ENCODE measurements around the gene NAGK. TPM values are rescaled to one million over a fixed set of nuclear protein-coding genes. Genes with fewer than 3 reads are reported as not detected.
"Not testable (repeated sequence)": the region's sequence is repeated elsewhere in the genome, so short reads cannot be mapped to it uniquely, and the experiment has no call there.

The NAGK gene
- total RNA-seq, 1 donor from 2014 or later, result 46.2 TPM

DNA sequence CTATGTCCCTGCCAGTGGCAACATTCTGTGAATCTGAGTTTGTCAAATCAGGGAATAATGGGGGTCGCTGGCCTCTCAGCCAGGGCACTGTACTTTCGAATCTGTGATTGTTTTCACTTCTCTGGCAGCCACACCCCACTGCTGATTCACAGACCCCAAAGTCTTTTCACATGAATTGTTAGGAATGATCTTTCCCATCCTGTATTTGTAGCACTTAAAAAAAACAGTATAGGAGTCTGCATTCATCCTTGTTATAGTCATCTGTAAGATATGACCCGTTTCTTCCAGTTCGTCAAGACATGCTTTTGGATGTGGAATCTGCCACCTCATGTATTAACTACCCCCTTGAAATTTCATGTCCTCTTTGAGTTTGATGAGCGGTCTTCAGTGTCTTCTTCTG is 928 bp downstream of the NAGK start:
- DNase-seq (ENCODE audit: low read depth), result no peak

DNA sequence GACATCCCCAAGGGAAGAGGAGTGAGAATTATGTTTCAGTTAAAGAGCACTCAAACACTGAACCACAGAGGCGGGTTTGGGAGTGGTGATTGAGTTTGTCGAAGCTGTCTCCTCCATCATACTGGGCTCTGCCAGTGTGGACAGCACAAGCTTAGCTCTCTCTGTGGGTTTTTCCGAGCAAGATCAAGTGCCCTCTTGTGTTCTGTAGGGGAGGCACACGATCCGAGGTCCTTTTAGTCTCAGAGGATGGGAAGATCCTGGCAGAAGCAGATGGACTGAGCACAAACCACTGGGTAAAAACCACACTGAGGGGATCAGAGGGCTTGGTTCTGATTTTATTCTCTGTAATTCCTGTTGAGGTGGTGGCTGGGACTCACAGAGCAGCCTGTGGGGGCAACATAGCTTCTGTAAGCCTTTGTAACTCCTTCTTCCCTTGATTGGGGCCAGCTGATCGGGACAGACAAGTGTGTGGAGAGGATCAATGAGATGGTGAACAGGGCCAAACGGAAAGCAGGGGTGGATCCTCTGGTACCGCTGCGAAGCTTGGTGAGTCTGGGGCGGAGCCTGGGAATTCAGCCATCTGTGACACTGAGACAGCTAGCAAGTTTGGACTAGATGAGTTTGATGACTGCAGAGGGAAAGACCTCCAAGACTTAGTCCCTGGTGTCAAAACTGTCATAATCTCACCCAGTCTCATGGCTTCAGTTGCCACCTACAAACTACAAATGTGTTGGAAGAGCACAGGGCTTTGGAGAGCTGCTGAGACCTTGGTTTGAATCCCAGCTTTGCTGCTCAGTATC is 2.0 kb downstream of the NAGK start:
- DNase-seq (ENCODE audit: low read depth), result peak; percentile 32

DNA sequence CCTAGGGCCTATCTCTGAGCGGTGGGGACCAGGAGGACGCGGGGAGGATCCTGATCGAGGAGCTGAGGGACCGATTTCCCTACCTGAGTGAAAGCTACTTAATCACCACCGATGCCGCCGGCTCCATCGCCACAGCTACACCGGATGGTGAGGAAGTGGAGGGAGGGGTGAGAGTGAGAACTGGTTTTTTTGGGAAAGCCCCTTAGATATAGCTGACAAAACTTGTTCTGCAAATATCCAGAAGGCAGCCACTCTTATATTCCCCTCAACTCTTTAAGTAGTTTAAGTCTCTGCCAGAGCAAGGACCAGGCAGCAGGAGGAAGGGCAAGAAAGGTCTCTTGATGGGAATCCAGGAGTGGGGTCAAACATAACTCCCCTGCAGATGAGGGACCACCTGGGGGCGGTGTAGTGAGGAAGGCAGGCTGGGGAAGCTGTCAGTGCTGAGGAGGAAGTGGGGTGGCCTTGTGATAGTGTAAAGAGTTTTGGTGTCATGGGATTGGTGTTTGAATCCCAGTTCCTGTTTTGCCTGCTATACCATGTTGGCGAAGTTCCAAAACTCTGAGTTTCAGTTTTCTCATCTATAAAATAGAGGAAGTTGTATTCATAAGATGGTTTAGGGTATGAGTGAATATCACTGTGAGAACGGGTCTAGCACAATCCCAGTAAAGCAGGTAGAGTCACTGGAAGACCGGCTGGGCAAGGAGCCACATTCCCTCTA is 3.4 kb downstream of the NAGK start:
- no peak for DNase-seq (ENCODE audit: low read depth)

DNA sequence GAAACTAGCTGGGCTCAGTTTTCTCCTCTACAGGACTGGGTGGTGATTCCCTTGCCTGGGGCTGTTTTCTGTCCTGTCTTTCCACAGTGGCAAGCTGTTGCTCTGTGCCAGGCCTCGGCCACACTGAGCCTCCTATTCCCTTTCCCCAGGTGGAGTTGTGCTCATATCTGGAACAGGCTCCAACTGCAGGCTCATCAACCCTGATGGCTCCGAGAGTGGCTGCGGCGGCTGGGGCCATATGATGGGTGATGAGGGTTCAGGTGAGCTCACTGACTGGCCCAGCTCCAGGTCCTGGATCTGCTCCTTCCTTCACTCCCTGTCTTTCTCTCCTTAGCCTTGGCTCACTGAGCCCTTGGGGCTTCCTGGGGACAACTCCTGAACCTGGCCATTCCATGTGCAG is 4.0 kb downstream of the NAGK start:
- no peak for DNase-seq (ENCODE audit: low read depth)

DNA sequence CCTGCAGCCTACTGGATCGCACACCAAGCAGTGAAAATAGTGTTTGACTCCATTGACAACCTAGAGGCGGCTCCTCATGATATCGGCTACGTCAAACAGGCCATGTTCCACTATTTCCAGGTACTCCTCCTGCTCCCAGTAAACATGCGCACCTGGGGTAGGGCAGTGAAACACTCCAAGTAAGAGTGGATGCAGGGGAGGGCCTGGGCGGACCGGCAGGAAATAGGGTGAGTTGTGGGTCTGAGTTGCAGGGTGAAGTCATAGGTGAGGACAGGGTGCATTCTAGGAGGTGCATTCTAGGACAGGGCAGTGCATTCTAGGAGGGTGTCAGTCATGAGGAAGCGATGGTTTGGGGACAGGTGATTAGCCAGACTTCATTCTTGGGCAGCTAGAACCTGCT is 5.0 kb downstream of the NAGK start:
- no peak for DNase-seq (ENCODE audit: low read depth)

DNA sequence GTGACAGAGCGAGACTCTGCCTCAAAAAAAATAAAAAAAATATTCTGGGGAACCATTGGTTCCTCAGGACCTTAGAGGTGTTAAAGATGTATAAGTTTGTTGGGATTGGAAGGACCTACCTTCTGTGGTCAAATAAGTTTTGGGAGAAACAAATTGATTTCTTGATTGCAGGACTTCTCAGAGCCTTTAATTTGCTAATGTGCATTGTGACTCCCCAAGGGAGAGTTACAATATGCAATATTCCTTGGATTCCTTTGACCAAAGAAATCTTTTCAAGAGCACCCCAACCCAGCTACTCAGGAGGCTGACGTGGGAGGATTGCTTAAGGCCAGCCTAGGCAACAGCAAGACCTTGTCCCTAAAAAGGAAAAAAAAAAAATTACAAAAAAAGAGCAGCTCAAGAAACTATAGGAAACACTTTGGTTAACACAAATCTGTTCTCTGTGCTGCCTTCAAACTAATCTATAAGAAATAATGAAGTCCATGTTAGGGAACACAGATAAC is 6.5 kb downstream of the NAGK start:
- DNase-seq (ENCODE audit: low read depth), result no peak

DNA sequence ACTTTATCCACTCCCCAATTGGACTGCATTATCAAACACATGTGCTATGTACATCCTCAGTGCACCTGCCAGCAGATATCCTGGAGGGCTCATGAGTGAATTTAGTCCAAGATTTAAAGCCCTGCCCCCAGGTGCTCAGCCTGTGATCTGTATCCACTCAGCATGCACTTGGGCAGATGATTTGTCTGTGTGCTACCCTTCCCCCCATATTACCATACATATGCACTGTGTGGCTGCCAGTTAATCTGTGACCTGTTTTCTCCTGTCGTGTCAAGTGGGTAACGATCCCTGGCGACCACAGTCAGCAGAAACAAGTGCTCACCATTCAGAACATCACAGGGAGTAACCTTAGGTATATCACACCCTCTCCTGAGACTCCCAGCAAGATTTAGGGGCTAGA is 10.2 kb downstream of the NAGK start:
- no peak for DNase-seq (ENCODE audit: low read depth)

DNA sequence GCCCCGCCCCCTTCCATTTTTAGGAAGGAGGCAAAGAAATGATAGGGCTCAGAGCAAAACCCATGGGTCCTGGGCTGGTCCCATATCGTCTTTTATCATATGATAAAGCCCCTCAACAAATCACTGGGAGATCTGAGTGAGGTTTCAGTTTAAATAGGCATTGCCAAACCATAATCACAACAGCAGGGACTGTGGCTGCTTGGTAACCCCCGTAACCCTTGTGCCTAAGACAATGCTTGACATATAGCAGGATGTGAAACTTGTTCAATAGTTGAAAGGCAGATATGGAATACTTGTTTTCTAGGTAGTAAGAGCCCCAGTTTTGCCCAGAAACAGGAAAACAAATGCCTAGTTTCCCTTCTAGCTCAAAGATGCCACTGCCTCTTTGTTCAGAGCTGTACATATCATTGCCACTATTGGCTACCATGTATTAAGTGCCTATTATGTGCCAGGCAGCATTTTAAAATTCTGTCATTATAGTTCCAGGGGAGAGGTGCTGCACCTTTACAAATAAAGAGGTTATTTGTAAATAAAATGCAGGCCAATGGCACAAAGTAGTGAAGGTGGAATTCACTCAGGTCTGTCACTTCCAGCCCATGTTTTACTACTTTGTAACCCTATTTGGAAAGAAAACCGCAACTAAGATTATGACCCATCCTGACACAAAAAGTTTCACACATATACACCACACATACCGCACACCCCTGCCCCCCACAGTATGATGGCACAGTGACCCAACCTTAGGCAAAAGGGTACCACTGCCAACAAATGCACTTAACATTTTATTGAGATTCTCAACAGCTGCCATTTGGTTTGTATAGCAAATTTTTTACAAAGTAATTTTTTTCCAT is 14.2 kb downstream of the NAGK start:
- DNase-seq (ENCODE audit: low read depth), result no peak

DNA sequence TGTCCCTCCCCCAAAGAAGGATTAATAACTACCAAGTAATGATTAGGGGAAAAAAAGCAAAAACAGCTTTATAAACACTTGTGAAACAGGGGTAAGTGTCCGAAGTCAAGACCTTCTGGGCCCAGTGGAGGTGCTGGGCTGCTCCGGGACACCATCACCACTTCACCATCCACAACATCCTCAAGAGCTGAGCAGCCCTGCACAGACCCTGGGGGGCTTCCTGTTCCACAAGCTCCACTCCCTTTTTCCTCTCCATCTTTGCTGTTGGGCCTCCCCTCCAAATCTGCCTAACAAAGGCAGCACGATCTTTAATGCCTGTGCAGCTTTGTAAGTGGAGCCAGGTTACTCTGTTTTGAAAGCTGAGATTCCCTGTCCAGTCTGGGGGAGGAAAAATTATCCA is 14.8 kb downstream of the NAGK start:
- not testable (repeated sequence) for DNase-seq (ENCODE audit: low read depth)

DNA sequence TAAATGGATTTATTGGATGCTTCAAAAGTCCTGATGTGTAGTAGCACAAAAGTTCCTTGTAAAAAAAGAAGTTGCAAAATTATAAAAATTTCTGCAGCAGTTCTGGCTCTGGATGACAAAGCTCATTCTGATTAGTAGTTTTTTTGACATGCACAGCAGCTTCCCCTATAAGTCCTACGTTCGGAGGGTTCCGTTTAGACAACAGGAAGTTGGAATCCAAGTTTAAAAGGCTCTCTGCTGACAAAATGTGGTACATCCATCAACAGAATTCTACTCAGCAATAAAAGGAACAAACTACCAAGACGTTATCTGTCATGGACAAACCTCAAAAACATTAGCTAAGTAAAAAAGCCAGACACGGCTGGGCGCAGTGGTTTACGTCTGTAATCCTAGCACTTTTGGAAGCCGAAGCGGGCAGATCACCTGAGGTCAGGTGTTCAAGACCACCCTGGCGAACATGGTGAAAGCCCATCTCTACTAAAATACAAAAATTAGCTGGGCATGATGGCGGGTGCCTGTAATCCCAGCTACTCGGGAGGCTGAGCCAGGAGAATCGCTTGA is 15.4 kb downstream of the NAGK start:
- not testable (repeated sequence) for DNase-seq (ENCODE audit: low read depth)

DNA sequence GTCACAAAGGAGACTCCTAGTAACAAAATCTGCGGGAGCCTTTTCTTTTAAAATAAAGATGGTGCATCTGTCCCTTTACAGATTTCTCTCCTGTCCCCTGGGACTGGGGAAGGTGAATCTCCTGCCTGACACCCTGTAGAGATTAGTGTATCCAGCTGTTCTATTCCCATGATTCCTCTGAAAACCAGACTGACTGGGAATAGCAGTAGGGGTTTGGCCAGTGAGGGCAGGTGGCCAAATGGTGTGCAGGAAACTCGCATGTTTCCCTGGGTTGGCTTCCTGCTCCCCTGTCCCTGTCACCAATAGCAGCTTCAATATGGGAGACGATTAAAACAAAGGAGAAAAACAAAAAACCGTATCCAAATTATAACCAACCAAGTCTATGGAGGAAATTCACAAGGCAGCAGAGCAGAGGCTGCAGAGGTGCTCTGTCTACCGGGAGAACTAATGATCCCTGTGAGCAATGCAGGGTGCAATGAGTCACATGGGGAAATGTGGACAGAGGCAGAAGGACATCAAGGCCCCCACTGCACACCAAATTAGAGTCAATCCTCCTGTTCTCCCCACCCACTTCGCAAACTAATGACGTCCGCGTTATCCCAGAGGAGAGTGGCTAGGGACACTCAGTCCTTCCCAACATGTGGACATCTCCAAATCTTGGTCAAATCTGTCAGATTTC is 17.0 kb downstream of the NAGK start:
- DNase-seq (ENCODE audit: low read depth), result not testable (repeated sequence)

- DNase-seq (ENCODE audit: low read depth), result not testable (repeated sequence)
These were observed 21.0 kb downstream of the NAGK start for GRCh38 chr2:71089475-71089874.

DNA sequence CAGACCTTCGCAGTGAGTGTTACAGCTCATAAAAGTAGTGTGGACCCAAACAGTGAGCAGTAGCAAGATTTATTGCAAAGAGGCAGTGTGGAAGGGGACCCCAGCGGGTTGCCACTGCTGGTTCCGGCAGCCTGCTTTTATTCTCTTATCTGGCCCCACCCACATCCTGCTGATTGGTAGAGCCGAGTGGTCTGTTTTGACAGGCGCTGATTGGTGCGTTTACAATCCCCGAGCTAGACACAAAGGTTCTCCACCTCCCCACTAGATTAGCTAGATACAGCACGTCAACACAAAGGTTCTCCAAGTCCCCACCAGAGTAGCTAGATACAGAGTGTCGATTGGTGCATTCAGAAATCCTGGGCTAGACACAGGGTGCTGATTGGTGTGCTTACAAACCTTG is 23.4 kb downstream of the NAGK start:
- not testable (repeated sequence) for DNase-seq (ENCODE audit: low read depth)

GRCh38 chr2:71092491-71093260 is 24.2 kb downstream of the NAGK start:
- DNase-seq (ENCODE audit: low read depth), result not testable (repeated sequence)

DNA sequence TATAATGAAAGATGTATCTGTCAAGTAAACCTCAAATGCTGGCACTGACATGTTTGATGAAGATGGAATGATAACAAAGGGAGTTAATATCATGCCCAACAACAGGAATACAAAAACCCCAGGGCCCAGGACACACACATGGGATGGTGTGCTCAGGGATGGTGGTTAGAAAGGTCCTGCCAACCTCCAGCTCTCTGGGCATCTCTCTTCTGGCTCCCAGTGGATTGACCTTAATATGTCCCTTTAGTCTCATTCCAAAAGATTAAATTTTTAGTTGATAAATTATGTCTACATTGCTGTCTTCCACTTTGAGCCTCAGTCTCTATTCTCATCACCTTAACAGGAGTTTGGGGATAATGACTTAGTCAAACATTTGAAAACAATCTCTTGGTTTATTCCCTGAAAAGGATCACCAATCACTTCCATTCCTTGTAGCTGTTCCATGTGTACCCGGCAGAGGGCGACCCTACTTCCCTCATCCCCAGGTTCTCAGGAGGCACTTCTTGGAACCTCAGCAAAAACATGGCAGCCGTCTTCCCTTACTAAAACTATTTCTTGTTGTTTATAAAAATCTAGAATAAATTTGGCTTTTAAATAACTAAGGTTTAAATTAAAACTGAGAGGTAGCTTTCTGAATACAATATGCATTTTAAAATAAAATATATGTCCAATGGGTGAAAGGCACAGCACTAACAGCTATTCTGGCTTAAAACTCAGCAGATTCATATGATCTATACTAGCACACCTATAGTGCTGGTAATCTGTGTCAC is 31.9 kb downstream of the NAGK start:
- DNase-seq (ENCODE audit: low read depth), result peak; percentile 57

DNA sequence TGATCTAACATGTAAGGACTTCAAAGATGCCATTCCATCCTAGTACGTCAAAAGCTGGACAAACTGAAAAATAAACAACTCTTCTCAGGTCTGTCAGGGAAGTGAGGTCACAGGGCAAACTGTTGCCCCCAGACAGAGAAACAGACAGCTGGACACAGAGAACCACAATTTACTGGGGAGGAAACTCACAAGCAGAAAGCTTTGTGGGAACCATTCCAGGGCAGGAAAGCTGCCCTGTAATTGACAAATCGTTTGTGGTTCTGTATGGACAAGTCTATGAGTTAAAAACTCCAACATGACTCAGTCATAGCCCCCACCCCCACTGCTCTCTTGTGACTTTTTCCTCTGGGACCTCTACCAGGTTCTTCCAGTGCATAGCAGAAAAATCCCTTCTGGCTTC is 33.2 kb downstream of the NAGK start:
- DNase-seq (ENCODE audit: low read depth), result peak; percentile 42

DNA sequence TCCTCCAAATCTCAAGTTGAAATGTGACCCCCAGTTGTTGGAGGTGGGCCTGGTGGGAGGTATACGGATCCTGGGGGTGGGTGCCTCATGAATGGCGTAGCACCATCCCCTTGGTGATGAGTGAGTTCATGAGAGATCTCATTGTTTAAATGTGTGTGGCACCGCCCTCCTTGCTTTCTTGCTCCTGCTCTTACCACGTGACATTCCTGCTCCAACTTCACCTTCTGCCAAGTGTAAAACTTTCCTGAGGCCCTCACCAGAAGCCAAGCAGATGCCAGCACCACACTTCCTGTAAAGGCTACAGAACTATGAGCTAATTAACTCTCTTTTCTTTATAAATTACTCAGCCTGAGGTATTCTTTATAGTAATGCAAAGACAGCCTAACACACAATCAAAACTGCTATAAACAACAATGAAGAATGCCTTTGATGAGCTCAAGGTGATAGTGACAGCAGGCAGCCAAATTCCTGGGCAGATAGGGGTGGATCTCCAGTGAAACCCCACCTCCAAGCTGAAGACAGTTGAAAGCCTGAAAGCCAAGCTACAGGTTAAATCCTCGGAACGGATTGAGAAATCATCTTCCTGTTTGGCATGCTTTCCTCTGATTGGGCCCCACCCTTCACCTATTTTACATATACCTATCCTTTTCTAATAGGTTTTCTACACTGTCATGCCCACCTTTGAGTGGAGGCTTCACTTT is 34.7 kb downstream of the NAGK start:
- DNase-seq (ENCODE audit: low read depth), result no peak

DNA sequence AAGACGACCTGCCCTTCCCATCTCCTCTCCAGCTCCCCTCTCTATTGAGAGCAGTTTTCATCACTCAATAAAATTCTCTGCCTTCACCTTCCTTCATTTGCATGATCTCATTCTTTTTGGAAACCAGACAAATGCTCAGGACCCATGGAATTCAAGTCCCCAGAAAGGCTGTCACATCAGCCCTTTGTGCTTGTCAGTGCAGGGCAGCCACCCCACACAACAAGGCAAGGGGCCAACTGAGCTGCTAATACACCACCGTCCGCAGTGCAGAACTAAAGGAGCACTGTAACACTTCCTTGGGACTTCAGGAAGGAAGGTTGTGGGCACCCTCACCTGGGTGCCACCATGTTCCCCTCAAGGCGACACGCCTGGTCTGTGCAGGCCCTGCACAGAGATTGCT is 35.4 kb downstream of the NAGK start:
- no peak for DNase-seq (ENCODE audit: low read depth)

DNA sequence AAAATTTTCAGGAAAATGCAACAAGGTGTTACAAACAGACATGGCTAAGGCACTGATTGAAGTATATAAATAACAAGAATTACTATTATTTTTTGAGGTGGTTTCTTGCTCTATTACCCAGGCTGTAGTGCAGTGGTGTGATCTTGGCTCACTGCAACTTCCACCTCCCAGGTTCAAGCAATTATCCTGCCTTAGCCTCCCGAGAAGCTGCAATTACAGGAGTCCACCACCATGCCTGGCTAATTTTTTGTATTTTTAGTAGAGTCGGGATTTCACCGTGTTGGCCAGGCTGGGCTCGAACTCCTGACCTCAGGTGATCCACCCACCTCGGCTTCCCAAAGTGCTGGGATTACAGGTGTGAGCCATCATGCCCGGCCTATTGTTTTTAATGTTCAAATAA is 38.0 kb downstream of the NAGK start:
- DNase-seq (ENCODE audit: low read depth), result not testable (repeated sequence)

Measured in renal cortical epithelial cell (primary cell).